Testis (tissue), 2 donors: ENCODE measurements around the gene TBX4.

Source experiments
- CTCF ChIP-seq, 3 experiments: fragments of 450-650 bp in 2 of 3; fragments of 200-600 bp in 1 of 3; sonication (generic) in 1 of 3; IDR thresholded peaks; one replicate each; pipeline ENCODE4 v1.5.1; 2016 to 2019; ENCODE audit warnings: antibody characterized with exemption in 3 of 3, mild to moderate bottlenecking in 2 of 3, moderate library complexity in 1 of 3
- POLR2A ChIP-seq: fragments of 450-650 bp; IDR thresholded peaks from one replicate; pipeline ENCODE4 v1.6.1; 2017; ENCODE audit warnings: antibody characterized with exemption, mild to moderate bottlenecking, moderate library complexity

GRCh38 chr17:61474235-61474927, 22.2 kb downstream of the TBX4 start:
- TF ChIP-seq CTCF (IDR thresholded peaks at IDR 0.05) (no peak), POLR2A (no peak)
